GM12878 (cell line): ENCODE data around the gene PPP2R5B. TPM values are rescaled to one million over a fixed set of nuclear protein-coding genes. Genes with fewer than 3 reads are reported as not detected.
A peak's percentile ranks its signal among the peaks of the same experiment; 100 is the strongest.

Source experiments
- BCL11A ChIP-seq: IDR thresholded peaks from 2 replicates; pipeline ENCODE4 v1.6.1; 2011; ENCODE audit warnings: low read depth, low read length
- BCL3 ChIP-seq: IDR thresholded peaks from 2 replicates; pipeline ENCODE4 v1.6.1; 2011; ENCODE audit warnings: borderline replicate concordance, low read depth, mild to moderate bottlenecking, moderate library complexity, low read length; ENCODE audit not compliant: insufficient read depth, poor library complexity, severe bottlenecking
- BHLHE40 ChIP-seq, 2 experiments: fragments of 450-650 bp in 1 of 2; IDR thresholded peaks; 2 replicates each; pipeline ENCODE4 v1.6.1; 2011 to 2017; ENCODE audit warnings: low read depth in 2 of 2, borderline replicate concordance in 1 of 2, improper control_type of control experiment in 1 of 2, low read length in 1 of 2, mild to moderate bottlenecking in 1 of 2
- CREB1 ChIP-seq: IDR thresholded peaks from 2 replicates; pipeline ENCODE4 v1.6.1; 2012; ENCODE audit warnings: low read depth, mild to moderate bottlenecking, inconsistent platforms
- CTCF ChIP-seq, 3 experiments: IDR thresholded peaks in 2 of 3; conservative IDR thresholded peaks in 1 of 3; 2 replicates each; pipeline ENCODE4 v1.5.1; 2011; ENCODE audit warnings: low read depth in 3 of 3, low read length in 3 of 3, mild to moderate bottlenecking in 3 of 3, control low read depth in 2 of 3, moderate library complexity in 2 of 3, inconsistent platforms in 1 of 3, mixed read lengths in 1 of 3; ENCODE audit not compliant: control insufficient read depth in 2 of 3, insufficient read depth in 1 of 3; ENCODE audit errors: extremely low read depth in 1 of 3
- DPF2 ChIP-seq: fragments of 450-650 bp; IDR thresholded peaks from 2 replicates; pipeline ENCODE4 v1.6.1; 2017; ENCODE audit warnings: mild to moderate bottlenecking
- EED ChIP-seq: sonication (generic); IDR thresholded peaks from 2 replicates; pipeline ENCODE4 v1.6.1; 2016; ENCODE audit warnings: antibody characterized with exemption, low read depth
- KAT2A ChIP-seq: conservative IDR thresholded peaks from 2 replicates; pipeline ENCODE4 v1.6.1; 2011; ENCODE audit warnings: low read depth, low read length; ENCODE audit not compliant: control insufficient read depth
- NR2F1 ChIP-seq: fragments of 450-650 bp; conservative IDR thresholded peaks from 2 replicates; pipeline ENCODE4 v1.6.1; 2017; ENCODE audit warnings: mild to moderate bottlenecking
- POLR2A ChIP-seq: IDR thresholded peaks from 2 replicates; pipeline ENCODE4 v1.6.1; 2011; ENCODE audit warnings: low read depth, mild to moderate bottlenecking, low read length
- SIN3A ChIP-seq: IDR thresholded peaks from 2 replicates; pipeline ENCODE4 v1.6.1; 2012; ENCODE audit warnings: low read depth, low read length, improper control_type of control experiment
- SRF ChIP-seq, 2 experiments: IDR thresholded peaks; 2 replicates each; pipeline ENCODE4 v1.6.1; 2011; ENCODE audit warnings: low read depth in 2 of 2, low read length in 2 of 2, mild to moderate bottlenecking in 1 of 2, moderate library complexity in 1 of 2
- SUZ12 ChIP-seq: fragments of 200-600 bp; sonication (generic); IDR thresholded peaks from one replicate; pipeline ENCODE4 v1.6.1; 2018; ENCODE audit warnings: antibody characterized with exemption, mild to moderate bottlenecking; ENCODE audit not compliant: unreplicated experiment
- USF1 ChIP-seq: IDR thresholded peaks from 2 replicates; pipeline ENCODE4 v1.6.1; 2011; ENCODE audit warnings: borderline replicate concordance, low read depth, mild to moderate bottlenecking, moderate library complexity, mixed read lengths, low read length; ENCODE audit not compliant: insufficient read depth; ENCODE audit errors: extremely low read length
- YY1 ChIP-seq: IDR thresholded peaks from 2 replicates; pipeline ENCODE4 v1.6.1; 2011; ENCODE audit warnings: low read depth, mild to moderate bottlenecking, low read length
- polyA plus RNA-seq, 11 experiments: library from polyadenylated mRNA; depleted of rRNA in 4 of 11; unstranded in 6 of 11; stranded (reverse) in 5 of 11; fragments of >200 nt; fragmentation: Nextera tagmentation in 4 of 11; fragmentation: Illumina TruSeq in 1 of 11; extraction: Ambion mirVana in 4 of 11; extraction: Trizol in 1 of 11; gene quantifications; 1 replicate in 1 of 11; 2 replicates in 10 of 11; pipeline versions ENCODE4 v1.2.1 to v1.2.3, GENCODE V29; 2011 to 2016; ENCODE audit warnings: inconsistent platforms in 2 of 11, missing spikeins in 2 of 11, low read depth in 1 of 11
- total RNA-seq, 4 experiments: library from RNA; depleted of rRNA in 3 of 4; stranded (reverse); fragments of >200 nt in 3 of 4; fragmentation: Illumina TruSeq in 1 of 4; extraction: Trizol in 1 of 4; gene quantifications; 2 replicates each; pipeline versions ENCODE4 v1.2.1 to v1.2.3, GENCODE V29; 2013 to 2021

Gene PPP2R5B
- total and polyA plus RNA-seq, 10 of the 15 experiments (the other 5 are each of a cell fraction or from before 2014, with no cell fraction given): 0.08 to 6.7 (median 2.0) TPM

- peak; percentile 86 for TF ChIP-seq YY1
- peak; percentile 55 for TF ChIP-seq BCL3
- peak; percentile 80 for TF ChIP-seq SIN3A
- peak; percentile 100 for TF ChIP-seq POLR2A
- TF ChIP-seq KAT2A: no peak
- peak; percentile 41 to 91 (median 54); a peak in 5 of 6 replicates for TF ChIP-seq CTCF (IDR thresholded peaks at IDR 0.05 in 2 of 3, conservative IDR thresholded peaks at IDR 0.05 in 1 of 3; ENCODE audit: control insufficient read depth in 2 of 3, extremely low read depth in 1 of 3, insufficient read depth in 1 of 3, low read depth in 3 of 3, low read length in 3 of 3)
- TF ChIP-seq BHLHE40 (IDR thresholded peaks at IDR 0.05; ENCODE audit: borderline replicate concordance in 1 of 2, low read depth in 2 of 2, low read length in 1 of 2): peak; percentile 91 to 97
- TF ChIP-seq BCL11A: 0 out of 2 replicates have a peak, but pooled peaks have one; percentile 10
- TF ChIP-seq CREB1: no peak
- peak; percentile 88 for TF ChIP-seq DPF2
- TF ChIP-seq USF1: no peak
- no peak for TF ChIP-seq SUZ12
- 0 out of 4 replicates have a peak, but pooled peaks of 1 of the 2 experiments have one; percentile 1 for TF ChIP-seq SRF (IDR thresholded peaks at IDR 0.05; ENCODE audit: low read depth in 2 of 2, low read length in 2 of 2)
- TF ChIP-seq NR2F1: peak; percentile 50
- peak; percentile 62 for TF ChIP-seq EED
Observed at GRCh38 chr11:64878494-64879243, 45.8 kb upstream of the PPP2R5B start, which contains the start of gene EHD1 (continued).
